Activated B cell treated with CpG ODN at 0.5 μM for 24 hours (primary cell): ENCODE results near the gene HACD4. TPM values are rescaled to one million over a fixed set of nuclear protein-coding genes. Genes with fewer than 3 reads are reported as not detected.

Experiments
- ATAC-seq: fragments of 200-7000 bp; cut with Tn5 transposase; one replicate; pipeline ENCODE4 v1.10.0; 2021; ENCODE audit warnings: low read depth, mild to moderate bottlenecking, moderate library complexity
- CTCF ChIA-PET: fragments of 350-600 bp; sonication (Branson Sonifier 250); formaldehyde crosslinking; loops from one replicate; lab custom pipeline; 2021; ENCODE audit warnings: antibody characterized with exemption; lab: Charles Lee
- POLR2A ChIA-PET: fragments of 350-600 bp; sonication (Branson Sonifier 250); formaldehyde crosslinking; loops from one replicate; lab custom pipeline; 2021; ENCODE audit warnings: antibody characterized with exemption; lab: Charles Lee
- DNase-seq: peaks from one replicate; pipeline ENCODE4 v3.0.0; 2022
- H3K27ac Mint-ChIP-seq: one replicate; pipeline ENCODE4 v1.8.0; 2020; ENCODE audit warnings: mixed read lengths
- H3K27me3 Mint-ChIP-seq: one replicate; pipeline ENCODE4 v1.8.0; 2021; ENCODE audit warnings: mixed read lengths
- H3K36me3 Mint-ChIP-seq: one replicate; pipeline ENCODE4 v1.8.0; 2021; ENCODE audit warnings: low read depth, mixed read lengths
- H3K4me1 Mint-ChIP-seq: one replicate; pipeline ENCODE4 v1.8.0; 2021; ENCODE audit warnings: mixed read lengths
- H3K4me3 Mint-ChIP-seq: one replicate; pipeline ENCODE4 v1.8.0; 2020; ENCODE audit warnings: mild to moderate bottlenecking, mixed read lengths
- H3K9me3 Mint-ChIP-seq: one replicate; pipeline ENCODE4 v1.8.0; 2020; ENCODE audit warnings: mixed read lengths
- intact Hi-C: fragments of 100-400 bp; cut with micrococcal nuclease; formaldehyde crosslinking; loops from one replicate; pipeline ENCODE4 v1.15.1; 2024
- total RNA-seq: library from RNA; stranded (reverse); gene quantifications from 2 replicates; pipeline ENCODE4 v1.2.3, GENCODE V29; 2022
- TF ChIP-seq, protein P1 (sequence below): fragments of 200-600 bp; IDR thresholded peaks from one replicate; pipeline ENCODE4 v1.8.0; 2022; ENCODE audit warnings: antibody characterized with exemption, mild to moderate bottlenecking

The HACD4 gene
- total RNA-seq, 1 donor from 2014 or later, result 4.1 TPM

- Mint-ChIP-seq H3K27me3 (peaks cover 2% of the 10 kb centered on the region), H3K36me3 (no peaks in the 10 kb centered on the region), H3K4me1 (no peaks in the 10 kb centered on the region), H3K27ac (no peak overlapping the region), H3K9me3 (no peaks in the 10 kb centered on the region), H3K4me3 (no peak overlapping the region)
- TF ChIP-seq, protein P1, sequence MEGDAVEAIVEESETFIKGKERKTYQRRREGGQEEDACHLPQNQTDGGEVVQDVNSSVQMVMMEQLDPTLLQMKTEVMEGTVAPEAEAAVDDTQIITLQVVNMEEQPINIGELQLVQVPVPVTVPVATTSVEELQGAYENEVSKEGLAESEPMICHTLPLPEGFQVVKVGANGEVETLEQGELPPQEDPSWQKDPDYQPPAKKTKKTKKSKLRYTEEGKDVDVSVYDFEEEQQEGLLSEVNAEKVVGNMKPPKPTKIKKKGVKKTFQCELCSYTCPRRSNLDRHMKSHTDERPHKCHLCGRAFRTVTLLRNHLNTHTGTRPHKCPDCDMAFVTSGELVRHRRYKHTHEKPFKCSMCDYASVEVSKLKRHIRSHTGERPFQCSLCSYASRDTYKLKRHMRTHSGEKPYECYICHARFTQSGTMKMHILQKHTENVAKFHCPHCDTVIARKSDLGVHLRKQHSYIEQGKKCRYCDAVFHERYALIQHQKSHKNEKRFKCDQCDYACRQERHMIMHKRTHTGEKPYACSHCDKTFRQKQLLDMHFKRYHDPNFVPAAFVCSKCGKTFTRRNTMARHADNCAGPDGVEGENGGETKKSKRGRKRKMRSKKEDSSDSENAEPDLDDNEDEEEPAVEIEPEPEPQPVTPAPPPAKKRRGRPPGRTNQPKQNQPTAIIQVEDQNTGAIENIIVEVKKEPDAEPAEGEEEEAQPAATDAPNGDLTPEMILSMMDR, result no peak
- ChIA-PET POLR2A (no interaction called here), CTCF (no interaction called here)
- ATAC-seq (no peak), DNase-seq (no peak)
- intact Hi-C loops, result no loop called here
These were observed 39.5 kb upstream of the HACD4 start for GRCh38 chr9:21070906-21071305.

DNA sequence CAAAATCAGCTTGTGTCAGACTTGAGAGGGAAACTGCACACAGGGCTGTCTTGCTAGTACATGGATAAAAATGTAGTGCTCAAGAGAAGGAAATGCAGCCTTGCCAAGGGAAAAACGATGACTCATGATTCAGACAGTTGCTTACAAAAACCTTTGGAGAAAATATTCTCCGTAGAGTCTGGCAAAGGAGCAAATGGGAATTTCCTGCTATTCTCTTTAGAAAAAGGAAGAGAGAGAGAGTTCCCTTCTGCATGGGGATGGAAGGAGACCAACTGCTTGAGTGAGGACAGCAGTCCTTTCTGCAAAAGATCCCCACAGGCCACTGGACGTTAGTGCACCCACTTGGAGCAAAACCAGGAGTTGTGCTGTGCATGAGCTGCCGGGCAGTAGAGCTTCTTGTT lies 38.7 kb upstream of the HACD4 start:
- H3K4me1 Mint-ChIP-seq, result no peaks in the 10 kb centered on the region
- intact Hi-C loops, result no loop called here
- TF ChIP-seq, protein P1, result no peak
- no peak overlapping the region for H3K27ac Mint-ChIP-seq
- H3K36me3 Mint-ChIP-seq, result no peaks in the 10 kb centered on the region
- H3K4me3 Mint-ChIP-seq, result no peak overlapping the region
- ChIA-PET POLR2A (no interaction called here), CTCF (no interaction called here)
- no peak for DNase-seq
- H3K27me3 Mint-ChIP-seq, result peaks cover 2% of the 10 kb centered on the region
- no peaks in the 10 kb centered on the region for H3K9me3 Mint-ChIP-seq
- no peak for ATAC-seq

- H3K36me3 Mint-ChIP-seq, result no peaks in the 10 kb centered on the region
- POLR2A ChIA-PET, result no interaction called here
- no peaks in the 10 kb centered on the region for H3K4me1 Mint-ChIP-seq
These were observed 29.6 kb upstream of the HACD4 start for GRCh38 chr9:21060919-21061561.

GRCh38 chr9:21056931-21057330 lies 25.5 kb upstream of the HACD4 start:
- ChIA-PET POLR2A (no interaction called here), CTCF (no interaction called here)
- TF ChIP-seq, protein P1, result no peak
- no peaks in the 10 kb centered on the region for H3K27me3 Mint-ChIP-seq
- no peaks in the 10 kb centered on the region for H3K4me1 Mint-ChIP-seq
- no peak overlapping the region for H3K4me3 Mint-ChIP-seq
- ATAC-seq (no peak), DNase-seq (no peak)
- intact Hi-C loops, result no loop called here
- H3K36me3 Mint-ChIP-seq, result no peaks in the 10 kb centered on the region
- no peak overlapping the region for H3K27ac Mint-ChIP-seq
- no peaks in the 10 kb centered on the region for H3K9me3 Mint-ChIP-seq

More at GRCh38 chr9:21060919-21061561, 29.6 kb upstream of the HACD4 start:
- Mint-ChIP-seq H3K27ac (no peak overlapping the region), H3K27me3 (no peaks in the 10 kb centered on the region), H3K4me3 (no peak overlapping the region), H3K9me3 (no peaks in the 10 kb centered on the region)
- intact Hi-C loops, result no loop called here
- DNase-seq, result no peak
- ATAC-seq, result no peak
- TF ChIP-seq, protein P1, result no peak
- CTCF ChIA-PET, result no interaction called here

DNA sequence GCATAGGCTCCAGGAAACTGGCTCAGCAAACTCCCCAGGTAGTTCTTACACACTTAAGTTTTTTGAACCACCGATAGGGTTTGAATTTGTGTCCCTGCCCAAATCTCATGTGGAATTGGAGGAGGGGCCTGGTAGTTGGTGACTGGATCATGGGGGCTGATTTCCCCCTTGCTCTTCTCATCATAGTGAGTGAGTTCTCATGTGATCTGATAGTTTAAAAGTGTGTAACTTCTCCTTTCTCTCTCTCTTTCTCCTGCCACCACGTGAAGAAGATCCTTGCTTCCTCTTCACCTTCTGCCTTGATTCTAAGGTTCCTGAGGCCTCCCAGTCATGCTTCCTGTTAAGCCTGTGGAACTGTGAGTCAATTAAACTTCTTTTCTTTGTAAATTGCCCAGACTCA lies 22.4 kb upstream of the HACD4 start:
- ChIA-PET CTCF (no interaction called here), POLR2A (no interaction called here)
- no peak for ATAC-seq
- no peaks in the 10 kb centered on the region for H3K9me3 Mint-ChIP-seq
- peaks cover 2% of the 10 kb centered on the region for H3K27me3 Mint-ChIP-seq
- no peak overlapping the region for H3K4me3 Mint-ChIP-seq
- TF ChIP-seq, protein P1, result no peak
- no peak for DNase-seq
- no peaks in the 10 kb centered on the region for H3K4me1 Mint-ChIP-seq
- intact Hi-C loops, result no loop called here
- no peak overlapping the region for H3K27ac Mint-ChIP-seq
- H3K36me3 Mint-ChIP-seq, result no peaks in the 10 kb centered on the region
